NOMO-1 (cell line): Measurements from ENCODE around the gene ZFYVE21.
"Not testable (repeated sequence)": the region's sequence is repeated elsewhere in the genome, so short reads cannot be mapped to it uniquely, and the experiment has no call there.

Source experiments
- DNase-seq, 2 experiments: peaks; one replicate each; lab custom pipeline; 2025; ENCODE audit not compliant: unreplicated experiment in 2 of 2; lab: John Stamatoyannopoulos, UW

The ZFYVE21 gene

GRCh38 chr14:103753774-103754173 is 38.2 kb downstream of the ZFYVE21 start:
- DNase-seq: no peak

- DNase-seq: no peak
Observed at GRCh38 chr14:103755060-103755459, 39.5 kb downstream of the ZFYVE21 start.

- no peak for DNase-seq
Observed at GRCh38 chr14:103758059-103758776, 42.6 kb downstream of the ZFYVE21 start.

GRCh38 chr14:103762036-103762435 is 46.4 kb downstream of the ZFYVE21 start:
- no peak for DNase-seq

GRCh38 chr14:103762541-103762940 is 46.9 kb downstream of the ZFYVE21 start:
- peak in 1 of 2 experiments; percentile 15 for DNase-seq

GRCh38 chr14:103763730-103764488 is 48.3 kb downstream of the ZFYVE21 start:
- no peak for DNase-seq

GRCh38 chr14:103765526-103765925 is 49.9 kb downstream of the ZFYVE21 start:
- no peak for DNase-seq

- no peak for DNase-seq
Observed at GRCh38 chr14:103767336-103767894, 51.8 kb downstream of the ZFYVE21 start.

GRCh38 chr14:103770500-103770899 is 54.9 kb downstream of the ZFYVE21 start:
- no peak for DNase-seq

GRCh38 chr14:103770902-103771301 is 55.3 kb downstream of the ZFYVE21 start:
- no peak for DNase-seq

- DNase-seq: no peak
Observed at GRCh38 chr14:103772078-103772712, 56.6 kb downstream of the ZFYVE21 start.

GRCh38 chr14:103773521-103773920 is 57.9 kb downstream of the ZFYVE21 start:
- no peak for DNase-seq

GRCh38 chr14:103775506-103775905 is 59.9 kb downstream of the ZFYVE21 start:
- DNase-seq: no peak

GRCh38 chr14:103776319-103776718 is 60.7 kb downstream of the ZFYVE21 start:
- not testable (repeated sequence) for DNase-seq

GRCh38 chr14:103782376-103782775 is 66.8 kb downstream of the ZFYVE21 start:
- DNase-seq: no peak
